Omental fat pad (tissue), 4 donors: ENCODE data around the gene NDUFB6. TPM values are rescaled to one million over a fixed set of nuclear protein-coding genes. Genes with fewer than 3 reads are reported as not detected.
"Not testable (repeated sequence)": the region's sequence is repeated elsewhere in the genome, so short reads cannot be mapped to it uniquely, and the experiment has no call there.

Experiments
- ATAC-seq: fragments of 150-250 bp; one replicate; pipeline ENCODE4 v1.9.1; 2016; ENCODE audit warnings: mild to moderate bottlenecking, moderate library complexity; ENCODE audit not compliant: low FRiP score
- DNase-seq: peaks from one replicate; pipeline ENCODE4 v3.0.0-alpha.2; 2019; ENCODE audit warnings: low spot score
- total RNA-seq, 4 donors: library from RNA; depleted of rRNA; stranded (reverse); fragments of >200 nt; gene quantifications; one replicate each; pipeline ENCODE4 v1.1.0, GENCODE V29; 2016
- TF ChIP-seq, protein P1 (sequence below), 3 donors: fragments of 450-650 bp; IDR thresholded peaks; one replicate each; pipeline ENCODE4 v1.5.1; 2016 to 2017; ENCODE audit warnings: antibody characterized with exemption in 3 of 3, mild to moderate bottlenecking in 3 of 3, moderate library complexity in 2 of 3

NDUFB6 gene
- total RNA-seq, 4 donors from 2014 or later, result 26.5 to 44.1 (median 37.4) TPM

DNA sequence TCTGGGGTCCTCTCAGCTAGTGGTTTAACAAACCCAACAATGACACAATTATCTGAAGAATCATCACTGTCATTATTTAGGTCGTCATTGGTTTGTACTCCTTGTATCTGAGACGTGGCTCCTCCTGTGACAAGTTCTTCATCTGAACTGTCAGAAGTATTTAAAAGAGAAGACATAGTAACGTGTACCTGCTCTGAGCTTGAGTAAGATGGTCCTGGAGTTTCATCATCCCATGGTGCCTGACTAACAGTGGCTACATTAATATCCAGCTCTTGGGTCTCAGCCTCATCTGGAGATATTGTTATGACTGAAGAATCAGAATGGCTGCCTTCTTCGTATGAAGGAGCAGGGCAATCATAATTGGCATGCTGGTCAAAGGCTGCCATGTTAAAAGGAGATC is 29.9 kb downstream of the NDUFB6 start:
- DNase-seq (no peak), ATAC-seq (no peak)
- TF ChIP-seq, protein P1, sequence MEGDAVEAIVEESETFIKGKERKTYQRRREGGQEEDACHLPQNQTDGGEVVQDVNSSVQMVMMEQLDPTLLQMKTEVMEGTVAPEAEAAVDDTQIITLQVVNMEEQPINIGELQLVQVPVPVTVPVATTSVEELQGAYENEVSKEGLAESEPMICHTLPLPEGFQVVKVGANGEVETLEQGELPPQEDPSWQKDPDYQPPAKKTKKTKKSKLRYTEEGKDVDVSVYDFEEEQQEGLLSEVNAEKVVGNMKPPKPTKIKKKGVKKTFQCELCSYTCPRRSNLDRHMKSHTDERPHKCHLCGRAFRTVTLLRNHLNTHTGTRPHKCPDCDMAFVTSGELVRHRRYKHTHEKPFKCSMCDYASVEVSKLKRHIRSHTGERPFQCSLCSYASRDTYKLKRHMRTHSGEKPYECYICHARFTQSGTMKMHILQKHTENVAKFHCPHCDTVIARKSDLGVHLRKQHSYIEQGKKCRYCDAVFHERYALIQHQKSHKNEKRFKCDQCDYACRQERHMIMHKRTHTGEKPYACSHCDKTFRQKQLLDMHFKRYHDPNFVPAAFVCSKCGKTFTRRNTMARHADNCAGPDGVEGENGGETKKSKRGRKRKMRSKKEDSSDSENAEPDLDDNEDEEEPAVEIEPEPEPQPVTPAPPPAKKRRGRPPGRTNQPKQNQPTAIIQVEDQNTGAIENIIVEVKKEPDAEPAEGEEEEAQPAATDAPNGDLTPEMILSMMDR (IDR thresholded peaks at IDR 0.05), result no peak

DNA sequence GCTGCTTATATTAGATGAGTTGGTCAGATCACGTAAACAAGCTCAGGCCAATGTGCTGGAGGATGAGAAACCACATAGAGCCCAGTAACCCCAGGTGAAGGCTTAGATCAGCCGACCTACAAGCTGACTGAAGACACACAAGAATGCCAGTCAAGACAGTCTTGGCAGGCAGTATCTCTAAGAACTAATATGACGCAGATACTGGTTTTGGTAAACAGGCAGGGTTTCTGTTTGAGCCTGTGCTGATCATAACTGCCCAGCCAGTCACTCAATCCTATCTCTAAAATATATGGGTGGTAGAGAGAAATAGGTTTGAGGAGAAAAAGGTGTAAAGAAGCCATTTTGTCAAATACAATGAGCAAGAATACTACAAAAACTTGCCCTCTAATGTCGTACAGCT is 39.1 kb downstream of the NDUFB6 start:
- TF ChIP-seq, protein P1 (IDR thresholded peaks at IDR 0.05), result no peak
- no peak for DNase-seq
- no peak for ATAC-seq

DNA sequence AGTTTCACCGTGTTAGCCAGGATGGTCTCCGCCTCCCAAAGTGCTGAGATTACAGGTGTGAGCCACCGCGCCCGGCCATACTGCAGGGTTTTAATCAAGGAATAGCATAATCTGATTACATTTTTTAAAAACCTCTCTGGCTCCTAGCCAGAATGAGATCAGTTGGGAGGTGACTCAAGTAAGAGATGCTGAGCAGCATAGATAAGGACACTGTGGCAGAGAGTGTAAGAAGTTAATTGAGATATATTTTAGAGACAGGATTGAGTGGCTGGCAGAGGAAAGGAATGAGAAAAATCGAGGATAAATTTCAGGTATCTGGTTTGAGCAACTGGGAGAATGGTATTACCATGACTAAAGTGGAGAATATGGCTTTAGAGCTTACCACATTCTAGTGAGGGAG is 39.6 kb downstream of the NDUFB6 start:
- TF ChIP-seq, protein P1 (IDR thresholded peaks at IDR 0.05), result no peak
- DNase-seq (no peak), ATAC-seq (no peak)

DNA sequence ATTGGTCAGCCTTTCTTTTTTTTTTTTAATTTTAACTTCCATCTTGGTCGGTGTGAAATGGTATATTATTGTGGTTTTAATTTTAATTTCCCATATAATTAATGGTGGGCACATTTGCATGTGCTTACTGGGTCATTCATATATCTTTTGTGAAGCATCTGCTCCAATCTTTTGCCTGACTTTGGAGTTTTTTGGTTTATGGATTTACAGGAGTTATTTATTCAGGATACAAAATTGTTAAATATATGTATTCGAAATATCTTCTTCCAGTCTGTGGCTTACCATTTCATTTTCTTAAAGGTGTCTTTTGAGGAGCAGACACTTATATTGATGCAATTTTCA is 46.3 kb downstream of the NDUFB6 start:
- DNase-seq, result no peak
- ATAC-seq, result no peak
- TF ChIP-seq, protein P1 (IDR thresholded peaks at IDR 0.05), result no peak

DNA sequence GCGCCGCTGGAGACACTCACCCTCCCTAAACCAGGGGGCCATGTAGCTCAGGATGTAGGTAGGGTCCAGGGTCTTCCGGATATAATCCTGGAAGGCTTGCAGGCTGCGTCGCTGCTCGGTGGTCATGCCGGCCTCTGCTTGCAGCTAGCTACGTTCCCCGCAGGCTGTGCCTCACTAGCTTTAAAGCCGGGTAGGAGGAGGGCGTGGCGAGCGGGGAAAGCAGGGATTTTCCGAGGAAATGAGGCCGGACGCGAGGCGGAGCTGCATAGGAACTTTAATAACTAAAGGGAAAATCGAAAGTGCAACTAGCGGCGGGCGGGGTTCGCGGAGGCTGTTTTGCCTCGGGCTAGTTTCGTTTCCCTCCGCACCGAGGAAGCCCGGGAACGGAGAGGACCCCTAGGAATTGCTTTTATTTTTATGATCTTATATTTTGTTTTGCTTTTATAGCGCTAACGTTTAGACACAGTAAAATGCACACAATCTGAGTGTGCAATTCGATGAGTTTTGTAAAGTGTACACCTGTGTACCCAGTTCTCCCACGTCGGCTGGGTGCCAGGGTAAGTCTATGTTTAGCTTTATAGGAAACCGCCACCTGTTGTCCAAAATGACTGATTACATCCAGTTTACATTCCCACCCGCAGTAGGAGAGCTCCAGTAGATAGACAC is 46.8 kb downstream of the NDUFB6 start, which contains the start of gene RIGI:
RIGI (minus strand) TSS at position 156 of the 666 bp plus-strand sequence; CDS start at position 126, 30 bp downstream.
- TF ChIP-seq, protein P1 (IDR thresholded peaks at IDR 0.05), result no peak
- ATAC-seq, result peak; percentile 97
- peak; percentile 86 for DNase-seq

DNA sequence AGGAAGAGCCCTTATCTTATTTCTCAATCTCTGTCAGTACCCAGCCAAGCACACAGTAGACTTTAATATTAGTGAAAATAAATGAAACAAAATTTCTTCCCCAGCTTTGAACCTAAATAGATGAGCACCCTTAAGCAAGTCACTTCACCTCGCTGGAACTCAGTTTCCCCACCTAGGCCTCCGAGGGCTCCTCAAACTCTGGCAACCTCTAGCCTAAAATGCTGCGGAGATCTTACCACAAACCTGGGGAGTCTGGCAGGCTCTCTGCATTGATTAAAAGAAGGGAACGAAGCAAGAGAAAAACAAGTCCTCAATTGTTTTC is 47.3 kb downstream of the NDUFB6 start:
- peak; percentile 19 for ATAC-seq
- TF ChIP-seq, protein P1 (IDR thresholded peaks at IDR 0.05), result no peak
- no peak for DNase-seq

DNA sequence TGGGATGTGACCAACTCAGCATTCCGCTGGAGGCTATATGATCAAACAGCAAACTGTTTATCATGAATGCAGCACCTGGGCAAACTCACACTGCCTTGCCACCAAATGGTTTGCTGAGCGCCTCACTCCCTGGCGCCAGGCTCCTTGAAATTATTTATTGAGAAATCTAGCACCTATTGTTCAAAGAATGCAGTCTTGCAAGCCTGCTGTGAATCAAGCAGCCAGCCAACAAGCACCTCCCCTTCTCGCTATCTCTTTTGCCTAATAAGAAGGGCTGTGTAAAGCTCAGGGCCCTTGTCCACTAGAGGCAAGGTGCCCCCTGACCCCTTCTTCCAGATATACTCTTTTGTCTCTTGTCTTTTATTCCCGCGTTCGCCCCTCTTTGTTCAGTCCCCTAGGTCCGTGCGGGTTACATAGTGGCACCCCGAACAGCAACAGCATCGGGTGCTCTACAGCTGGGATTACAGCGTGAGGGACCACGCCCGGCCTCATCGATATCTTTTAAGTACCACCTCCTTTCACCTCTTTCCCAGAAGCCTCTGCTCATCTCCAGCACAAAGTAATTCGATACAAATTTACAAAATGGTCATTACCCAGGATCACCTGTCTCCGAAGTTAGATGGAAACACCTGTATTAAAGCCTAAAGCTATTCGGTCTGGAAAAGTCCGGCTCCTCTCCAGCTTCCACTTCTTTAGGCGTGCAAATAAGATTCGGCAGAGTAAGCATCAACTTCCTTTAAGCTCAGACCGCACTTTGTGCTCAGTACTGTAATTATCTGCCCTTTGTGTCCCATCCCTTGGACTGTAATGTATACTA is 47.9 kb downstream of the NDUFB6 start:
- DNase-seq (no peak), ATAC-seq (peak; percentile 31)

DNA sequence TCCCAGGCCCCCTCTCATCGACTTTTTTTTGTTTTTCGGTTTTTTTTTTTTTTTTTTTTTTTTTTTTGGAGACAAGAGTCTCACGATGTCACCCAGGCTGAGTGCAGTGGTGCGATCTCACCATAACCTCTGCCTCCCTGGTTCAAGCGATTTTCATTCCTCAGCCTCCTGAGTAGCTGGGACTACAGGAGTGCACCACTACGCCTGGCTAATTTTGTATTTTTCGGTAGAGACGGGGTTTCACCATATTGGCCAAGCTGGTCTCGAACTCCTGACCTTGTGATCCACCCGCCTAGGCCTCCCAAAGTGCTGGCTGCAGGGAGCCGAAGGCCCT is 48.4 kb downstream of the NDUFB6 start:
- not testable (repeated sequence) for DNase-seq, ATAC-seq

More for the DNA sequence above, 47.9 kb downstream of the NDUFB6 start:
- TF ChIP-seq, protein P1 (IDR thresholded peaks at IDR 0.05), result no peak
